SH-SY5Y (cell line): Measurements from ENCODE around the gene RAP2C.

Experiments used
- GATA2 ChIP-seq: IDR thresholded peaks from 2 replicates; pipeline ENCODE4 v1.6.1; 2011; ENCODE audit warnings: mild to moderate bottlenecking, low read depth, low read length
- GATA3 ChIP-seq: IDR thresholded peaks from 2 replicates; pipeline ENCODE4 v1.6.1; 2011; ENCODE audit warnings: low read depth, mild to moderate bottlenecking, low read length, moderate library complexity

GRCh38 chrX:132207996-132208395 is 11.3 kb downstream of the RAP2C start:
- TF ChIP-seq GATA2 (no peak), GATA3 (no peak)
